H1 (cell line): ENCODE results near the gene PRELID1. TPM values are rescaled to one million over a fixed set of nuclear protein-coding genes. Genes with fewer than 3 reads are reported as not detected.

Experiments used
- BCL11A ChIP-seq, 2 experiments: IDR thresholded peaks; one replicate each; pipeline ENCODE4 v1.6.1; 2011; ENCODE audit warnings: low read depth in 2 of 2, low read length in 2 of 2, mild to moderate bottlenecking in 2 of 2
- CBX8 ChIP-seq: fragments of 300-800, 300-1000 bp; sonication (generic); IDR thresholded peaks from 2 replicates; pipeline ENCODE4 v1.7.1; 2016; ENCODE audit warnings: low read depth, low read length, borderline replicate concordance
- RFX5 ChIP-seq: IDR thresholded peaks from 2 replicates; pipeline ENCODE4 v1.6.1; 2011; ENCODE audit warnings: low read depth, low read length, improper control_type of control experiment, borderline replicate concordance
- TAF7 ChIP-seq: optimal IDR thresholded peaks from 2 replicates; pipeline ENCODE3; 2011; ENCODE audit warnings: low read depth, mild to moderate bottlenecking, inconsistent platforms, low read length, moderate library complexity, borderline replicate concordance
- polyA plus RNA-seq, 7 experiments: library from polyadenylated mRNA; depleted of rRNA in 3 of 7; stranded (reverse) in 5 of 7; unstranded in 2 of 7; fragments of >200 nt in 5 of 7; fragments of 200-250 nt in 2 of 7; gene quantifications; 1 replicate in 5 of 7; 2 replicates in 1 of 7; 4 replicates in 1 of 7; pipeline versions ENCODE4 v1.2.1 to v1.2.3, GENCODE V29; 2011 to 2013; ENCODE audit warnings: missing spikeins in 2 of 7, mixed read lengths in 2 of 7
- total RNA-seq: library from RNA; stranded (reverse); fragmentation: NEBNext Ultra II Directional; extraction: Animal tissue kit (Norgen Biotek cat#: 25700); gene quantifications from 2 replicates; pipeline ENCODE4 v1.2.1, GENCODE V29; 2021

PRELID1 gene
- total and polyA plus RNA-seq, 2 of the 8 experiments (the other 6 are each of a cell fraction or from before 2014, with no cell fraction given), result 272 to 428 TPM

DNA sequence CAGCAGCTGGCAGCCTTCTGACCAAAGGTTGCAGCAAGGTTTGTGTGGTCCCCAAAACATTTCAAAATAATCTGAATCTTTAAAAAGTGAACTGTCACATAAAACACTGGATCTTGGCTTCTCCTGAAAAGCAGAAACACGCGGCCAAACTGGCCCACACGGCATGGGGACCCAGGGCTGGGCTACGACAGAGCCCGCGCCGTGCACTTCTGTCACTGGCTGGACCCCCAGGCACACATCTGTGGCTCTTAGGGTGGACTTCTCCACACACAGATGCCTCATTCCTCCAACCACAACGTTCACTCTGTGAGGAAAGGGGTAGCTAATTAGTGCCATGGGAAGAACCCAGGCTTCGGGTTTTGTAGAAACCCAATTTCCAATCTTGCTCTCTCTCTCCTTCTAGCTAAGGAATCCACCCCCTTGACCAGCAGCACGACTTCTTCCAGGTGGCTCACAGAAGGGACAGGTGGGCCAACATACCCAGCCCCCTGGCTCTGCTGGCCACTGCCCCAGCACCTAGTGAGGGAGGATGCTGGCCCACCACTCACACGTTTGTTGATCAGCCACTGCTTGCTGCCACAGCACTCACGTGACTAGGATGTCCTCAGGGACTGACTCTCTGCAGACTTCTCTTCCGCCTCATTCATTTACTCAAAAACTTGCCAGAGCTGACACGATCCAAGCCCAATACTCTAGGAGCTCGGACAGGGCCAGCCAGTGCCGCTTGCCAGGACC, 30.0 kb downstream of the PRELID1 start (continued):
- TF ChIP-seq BCL11A (IDR thresholded peaks at IDR 0.05; ENCODE audit: low read depth in 2 of 2, low read length in 2 of 2), result no peak
- no peak for TF ChIP-seq CBX8
- no peak for TF ChIP-seq RFX5
- no peak for TF ChIP-seq TAF7
